ENCODE data around the gene SLC49A3.

Gene SLC49A3

GRCh38 chr4:687971-688853 is 739 bp downstream of the SLC49A3 start:
- DNase-seq (ENCODE audit: low read depth), result no peak
- H3K4me3 ChIP-seq (ENCODE audit: control insufficient read depth, low read depth, low read length), result peak overlapping the region; percentile 38
- TF ChIP-seq CTCF (conservative IDR thresholded peaks at IDR 0.05; ENCODE audit: control insufficient read depth, insufficient read depth, low read depth, low read length), result no peak

DNA sequence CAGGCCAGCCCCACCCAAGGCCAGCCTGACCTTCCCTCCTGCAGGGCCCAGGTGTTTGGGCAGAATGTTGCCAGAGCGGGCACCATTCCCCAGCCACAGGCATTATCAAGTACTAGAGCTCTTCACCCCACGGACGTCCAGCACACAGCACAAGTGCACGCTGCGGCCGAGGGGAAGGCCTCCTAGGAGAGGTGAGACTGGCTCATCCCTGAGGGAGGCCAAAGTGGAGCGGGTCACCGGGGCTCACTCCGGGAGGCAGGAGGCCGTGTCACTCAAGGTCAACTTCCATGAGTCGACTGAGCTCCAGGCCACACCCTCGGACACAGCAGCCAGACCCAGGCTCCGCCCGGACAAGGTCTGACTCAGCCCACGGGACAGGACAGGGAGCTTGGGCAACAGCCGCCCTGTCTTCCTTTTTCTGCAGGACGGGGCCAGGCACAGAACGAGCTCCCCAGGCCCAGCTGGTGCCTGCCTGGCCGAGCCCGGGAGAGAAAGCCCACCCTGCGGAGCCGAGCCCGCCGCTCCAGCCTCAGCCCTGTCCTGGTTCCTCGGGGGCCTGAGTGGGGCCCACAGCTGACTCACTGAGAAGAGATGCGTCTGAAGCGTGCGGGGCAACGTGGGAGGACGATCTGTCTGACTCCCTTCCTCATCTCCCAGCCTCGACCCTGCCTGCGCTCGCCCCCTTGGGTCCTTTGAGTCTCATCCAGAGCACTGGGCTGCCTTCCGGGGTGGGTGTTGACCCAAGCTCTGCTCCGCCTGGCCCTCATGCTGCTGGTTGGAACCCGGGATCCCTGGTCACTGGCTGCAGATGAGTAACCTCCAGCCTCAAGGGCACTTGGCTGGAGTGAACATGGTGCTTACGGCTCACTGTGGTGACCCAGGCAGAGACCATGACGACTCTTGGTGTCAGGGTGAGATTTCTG is 1.6 kb downstream of the SLC49A3 start:
- DNase-seq (ENCODE audit: low read depth), result peak; percentile 97
- H3K4me3 ChIP-seq (ENCODE audit: control insufficient read depth, low read depth, low read length), result peak overlapping the region; percentile 33

DNA sequence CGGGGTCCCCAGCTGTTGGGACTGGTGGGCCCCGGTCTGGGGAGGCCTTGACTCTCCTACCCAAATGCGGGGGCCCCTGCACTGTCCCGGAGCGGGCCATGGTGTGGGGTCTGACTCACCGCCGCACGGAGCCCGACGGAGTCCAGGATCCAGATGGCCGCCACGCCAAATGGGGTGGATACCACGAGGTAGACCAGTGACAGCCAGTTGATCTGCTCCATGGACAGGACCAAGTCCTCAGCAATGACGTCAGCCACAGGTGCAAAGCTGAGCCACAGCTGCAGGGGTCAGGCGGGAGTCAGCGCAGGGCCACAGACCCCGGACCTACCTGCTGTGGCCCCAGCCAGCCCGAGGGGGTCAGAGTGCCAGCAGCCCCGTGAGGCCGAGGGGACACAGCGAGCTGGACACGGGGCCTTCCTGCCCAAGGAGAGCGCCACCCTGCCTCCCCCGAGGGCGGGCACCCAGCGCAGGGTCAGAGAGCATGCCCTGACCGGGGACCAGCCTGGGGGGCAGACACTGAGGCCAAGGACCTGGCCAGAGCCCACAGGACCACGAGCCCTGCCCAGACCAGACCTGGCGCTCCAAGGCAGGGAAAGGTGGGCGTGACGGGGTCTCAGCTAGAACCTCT is 2.4 kb downstream of the SLC49A3 start:
- H3K4me3 ChIP-seq (ENCODE audit: control insufficient read depth, low read depth, low read length), result no peak overlapping the region
- TF ChIP-seq CTCF (conservative IDR thresholded peaks at IDR 0.05; ENCODE audit: control insufficient read depth, insufficient read depth, low read depth, low read length), result no peak
- DNase-seq (ENCODE audit: low read depth), result no peak

More for the DNA sequence above, 1.6 kb downstream of the SLC49A3 start:
- TF ChIP-seq CTCF (conservative IDR thresholded peaks at IDR 0.05; ENCODE audit: control insufficient read depth, insufficient read depth, low read depth, low read length), result no peak

DNA sequence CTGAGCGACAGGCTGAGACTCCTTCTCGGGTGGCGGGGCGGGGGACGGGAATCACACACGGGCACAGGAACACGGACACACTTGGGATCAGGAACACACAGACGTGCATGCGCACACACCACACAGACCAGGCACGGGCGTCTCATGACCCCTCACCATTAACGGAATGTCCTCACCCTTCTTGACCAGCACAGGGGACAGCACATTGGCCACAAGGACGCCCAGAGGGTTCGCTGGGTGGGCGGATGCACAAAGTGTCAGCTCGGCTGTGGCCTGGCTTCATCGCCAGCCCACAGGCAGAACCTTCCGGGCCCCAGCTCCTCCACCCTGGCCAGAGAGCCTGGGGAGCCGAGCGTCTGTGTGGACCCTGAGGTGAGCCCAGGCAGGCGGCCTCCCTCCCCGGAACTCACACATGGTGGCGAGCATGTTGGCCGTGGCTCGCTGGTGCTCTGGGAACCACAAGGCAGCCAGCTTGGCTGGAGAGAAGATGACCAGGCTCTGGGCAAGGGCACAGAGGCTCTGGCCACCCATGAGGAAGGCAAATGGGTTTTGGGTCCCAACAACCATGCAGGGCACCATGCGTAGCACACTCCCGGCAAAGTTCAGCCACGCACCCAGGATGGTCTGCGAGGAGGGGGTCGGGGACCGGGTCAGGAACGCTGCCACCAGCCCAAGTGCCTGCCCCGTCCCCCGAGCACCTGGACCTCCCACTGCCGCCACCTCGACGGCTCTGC is 3.1 kb downstream of the SLC49A3 start:
- DNase-seq (ENCODE audit: low read depth), result no peak
- no peak for TF ChIP-seq CTCF (conservative IDR thresholded peaks at IDR 0.05; ENCODE audit: control insufficient read depth, insufficient read depth, low read depth, low read length)
- H3K4me3 ChIP-seq (ENCODE audit: control insufficient read depth, low read depth, low read length), result no peak overlapping the region

- DNase-seq (ENCODE audit: low read depth), result no peak
- H3K4me3 ChIP-seq (ENCODE audit: control insufficient read depth, low read depth, low read length), result no peak overlapping the region
- no peak for TF ChIP-seq CTCF (conservative IDR thresholded peaks at IDR 0.05; ENCODE audit: control insufficient read depth, insufficient read depth, low read depth, low read length)
Measured at GRCh38 chr4:684623-685327, 4.2 kb downstream of the SLC49A3 start.
